CD14-positive monocyte (primary cell): ENCODE results near the gene CDC42EP2. TPM values are rescaled to one million over a fixed set of nuclear protein-coding genes. Genes with fewer than 3 reads are reported as not detected.

Experiments
- DNase-seq, 3 donors: peaks; one replicate each; pipeline ENCODE4 v3.0.0-alpha.2; 2011 to 2022
- H2AFZ ChIP-seq: 2 replicates; pipeline ENCODE4 v1.6.0; 2012; ENCODE audit warnings: mild to moderate bottlenecking, low read depth, low read length, inconsistent platforms; ENCODE audit not compliant: insufficient read depth, poor library complexity, severe bottlenecking
- H3K27ac ChIP-seq, 2 donors: 1 replicate in 1 of 2; 2 replicates in 1 of 2; pipeline ENCODE4 v1.5.1; 2012 to 2013; ENCODE audit warnings: low read length in 2 of 2, control low read depth in 1 of 2, inconsistent platforms in 1 of 2, low read depth in 1 of 2, mild to moderate bottlenecking in 1 of 2
- H3K27me3 ChIP-seq, 2 donors: one replicate each; pipeline versions ENCODE4 v1.6.0 to v1.6.1; 2011 to 2013; ENCODE audit warnings: low read length in 2 of 2; ENCODE audit not compliant: control insufficient read depth in 2 of 2, insufficient read depth in 2 of 2
- H3K36me3 ChIP-seq, 2 donors: replicated peaks in 1 of 2; 1 replicate in 1 of 2; 2 replicates in 1 of 2; pipeline versions ENCODE4 v1.5.1 to v1.6.1; 2012 to 2013; ENCODE audit warnings: low read length in 2 of 2, control low read depth in 1 of 2, inconsistent platforms in 1 of 2, mild to moderate bottlenecking in 1 of 2; ENCODE audit not compliant: insufficient read depth in 2 of 2, control insufficient read depth in 1 of 2
- H3K4me1 ChIP-seq, 2 donors: 1 replicate in 1 of 2; 2 replicates in 1 of 2; pipeline versions ENCODE4 v1.5.1 to v1.6.1; 2012 to 2013; ENCODE audit warnings: low read length in 2 of 2, control low read depth in 1 of 2, inconsistent platforms in 1 of 2, mild to moderate bottlenecking in 1 of 2, moderate library complexity in 1 of 2; ENCODE audit not compliant: insufficient read depth in 2 of 2, control insufficient read depth in 1 of 2
- H3K4me2 ChIP-seq: replicated peaks from 2 replicates; pipeline ENCODE3; 2012; ENCODE audit warnings: low read length, moderate library complexity, mild to moderate bottlenecking; ENCODE audit not compliant: poor library complexity, severe bottlenecking; ENCODE audit errors: extremely low read depth
- H3K4me3 ChIP-seq, 3 experiments: fragments of 200-600 bp in 1 of 3; sonication (generic) in 1 of 3; replicated peaks in 1 of 3; 1 replicate in 2 of 3; 2 replicates in 1 of 3; pipeline ENCODE4 v1.5.1; 2011 to 2013; ENCODE audit warnings: low read length in 3 of 3, mild to moderate bottlenecking in 3 of 3, control low read depth in 2 of 3, low read depth in 2 of 3, inconsistent platforms in 1 of 3, moderate library complexity in 1 of 3
- H3K79me2 ChIP-seq: 2 replicates; pipeline ENCODE4 v1.6.0; 2012; ENCODE audit warnings: mild to moderate bottlenecking, control low read depth, inconsistent platforms, low read length, moderate library complexity; ENCODE audit not compliant: insufficient read depth
- H3K9ac ChIP-seq: 2 replicates; pipeline ENCODE4 v1.6.0; 2017; ENCODE audit warnings: low read length, mild to moderate bottlenecking; ENCODE audit not compliant: insufficient read depth, poor library complexity, severe bottlenecking
- H3K9me3 ChIP-seq, 2 donors: replicated peaks in 1 of 2; 1 replicate in 1 of 2; 2 replicates in 1 of 2; pipeline versions ENCODE4 v1.5.1 to v1.6.1; 2012 to 2013; ENCODE audit warnings: low read length in 2 of 2, control low read depth in 1 of 2; ENCODE audit not compliant: control insufficient read depth in 1 of 2, insufficient read depth in 1 of 2
- H4K20me1 ChIP-seq: 2 replicates; pipeline ENCODE4 v1.6.0; 2012; ENCODE audit warnings: mild to moderate bottlenecking, low read length, control low read depth, moderate library complexity; ENCODE audit not compliant: insufficient read depth
- H3K27ac Mint-ChIP-seq, 7 donors: one replicate each; pipeline ENCODE4 v1.8.0; 2020; ENCODE audit warnings: mild to moderate bottlenecking in 7 of 7, mixed read lengths in 7 of 7, moderate library complexity in 6 of 7, inconsistent platforms in 2 of 7
- H3K27me3 Mint-ChIP-seq, 3 donors: one replicate each; pipeline ENCODE4 v1.8.0; 2021 to 2022; ENCODE audit warnings: low read depth in 3 of 3, mild to moderate bottlenecking in 3 of 3, mixed read lengths in 3 of 3, moderate library complexity in 3 of 3, inconsistent platforms in 1 of 3
- H3K36me3 Mint-ChIP-seq, 2 donors: one replicate each; pipeline ENCODE4 v1.8.0; 2020; ENCODE audit warnings: mixed read lengths in 2 of 2, inconsistent platforms in 1 of 2, mild to moderate bottlenecking in 1 of 2
- H3K4me1 Mint-ChIP-seq: one replicate; pipeline ENCODE4 v1.8.0; 2020; ENCODE audit warnings: mild to moderate bottlenecking, mixed read lengths
- H3K4me3 Mint-ChIP-seq, 2 donors: one replicate each; pipeline ENCODE4 v1.8.0; 2020; ENCODE audit warnings: mild to moderate bottlenecking in 2 of 2, mixed read lengths in 2 of 2, moderate library complexity in 1 of 2
- H3K9me3 Mint-ChIP-seq, 7 donors: one replicate each; pipeline ENCODE4 v1.8.0; 2020 to 2022; ENCODE audit warnings: mixed read lengths in 7 of 7, mild to moderate bottlenecking in 6 of 7, moderate library complexity in 6 of 7, inconsistent platforms in 2 of 7
- WGBS: methylation state at CpG from one replicate; pipeline ENCODE4 v1.1.5; 2013; ENCODE audit warnings: missing lambda C conversion rate; ENCODE audit not compliant: insufficient coverage; 5-methylcytosine and 5-hydroxymethylcytosine counted together
- intact Hi-C, 2 donors: fragments of 100-400 bp; cut with micrococcal nuclease; formaldehyde crosslinking; loops; one replicate each; pipeline versions ENCODE4 v1.15.0 to v1.15.1; 2023
- polyA plus RNA-seq, 3 donors: library from polyadenylated mRNA; depleted of rRNA in 1 of 3; unstranded in 2 of 3; stranded (reverse) in 1 of 3; fragments of 300-500 nt in 2 of 3; fragments of >200 nt in 1 of 3; fragmentation: Illumina TruSeq in 2 of 3; gene quantifications; 1 replicate in 2 of 3; 2 replicates in 1 of 3; pipeline ENCODE4 v1.2.3, GENCODE V29; 2012 to 2021
- TF ChIP-seq, protein P1 (sequence below): fragments of 200-600 bp; IDR thresholded peaks from one replicate; pipeline ENCODE4 v1.8.0; 2022; ENCODE audit warnings: antibody characterized with exemption, mild to moderate bottlenecking

Gene CDC42EP2
- polyA plus RNA-seq, 3 donors: 5.4 to 15.6 (median 10.1) TPM

DNA sequence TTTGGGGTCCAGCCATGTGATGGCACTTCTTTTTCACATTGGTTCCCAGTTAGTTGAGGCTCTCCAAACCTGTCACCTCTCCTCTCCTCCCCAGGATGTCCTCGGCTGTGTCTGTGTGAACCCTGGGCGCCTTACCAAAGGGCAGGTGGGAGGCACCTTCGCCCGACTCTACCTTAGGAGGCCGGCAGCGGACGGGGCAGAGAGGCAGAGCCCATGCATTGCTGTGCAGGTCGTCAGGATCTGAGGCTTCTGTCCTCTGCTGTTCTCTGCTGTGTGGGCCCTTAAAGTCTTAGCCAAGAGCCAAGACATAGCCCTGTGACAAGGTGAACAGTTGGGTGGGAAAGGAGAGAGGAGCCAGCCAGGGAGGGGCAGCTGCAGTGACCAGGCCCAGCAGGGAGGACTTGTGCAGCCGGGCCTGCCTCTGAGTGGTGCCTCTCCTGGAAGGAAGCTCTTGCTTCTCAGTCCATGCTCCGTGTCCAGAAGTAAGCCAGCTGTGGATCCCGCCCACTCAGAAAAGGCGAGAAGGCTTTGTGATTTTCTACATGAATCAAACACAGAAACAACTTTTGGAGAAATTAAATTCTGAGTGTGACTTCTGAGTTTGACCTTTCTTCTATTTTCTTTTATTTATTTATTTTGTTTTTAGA lies 17.5 kb upstream of the CDC42EP2 start:
- H3K4me3 ChIP-seq: no peak overlapping the region
- no peaks in the 10 kb centered on the region for H4K20me1 ChIP-seq
- Mint-ChIP-seq H3K36me3 (peaks cover 49 to 76% of the 10 kb centered on the region in 2 donors), H3K27ac (peak overlapping the region in 1 of 7 donors; percentile 47), H3K27me3 (no peaks in the 10 kb centered on the region), H3K4me3 (no peak overlapping the region), H3K4me1 (peaks cover 29% of the 10 kb centered on the region), H3K9me3 (no peaks in the 10 kb centered on the region)
- H3K36me3 ChIP-seq: peaks cover 36 to 50% of the 10 kb centered on the region in 2 donors
- no peak overlapping the region for H3K4me2 ChIP-seq
- H3K4me1 ChIP-seq: peaks cover 23 to 30% of the 10 kb centered on the region in 2 donors
- no peak for DNase-seq
- no peaks in the 10 kb centered on the region for H3K79me2 ChIP-seq
- H3K9ac ChIP-seq: no peak overlapping the region
- WGBS: 99% methylated on average over 11 of the region's 12 CpGs
- TF ChIP-seq, protein P1, sequence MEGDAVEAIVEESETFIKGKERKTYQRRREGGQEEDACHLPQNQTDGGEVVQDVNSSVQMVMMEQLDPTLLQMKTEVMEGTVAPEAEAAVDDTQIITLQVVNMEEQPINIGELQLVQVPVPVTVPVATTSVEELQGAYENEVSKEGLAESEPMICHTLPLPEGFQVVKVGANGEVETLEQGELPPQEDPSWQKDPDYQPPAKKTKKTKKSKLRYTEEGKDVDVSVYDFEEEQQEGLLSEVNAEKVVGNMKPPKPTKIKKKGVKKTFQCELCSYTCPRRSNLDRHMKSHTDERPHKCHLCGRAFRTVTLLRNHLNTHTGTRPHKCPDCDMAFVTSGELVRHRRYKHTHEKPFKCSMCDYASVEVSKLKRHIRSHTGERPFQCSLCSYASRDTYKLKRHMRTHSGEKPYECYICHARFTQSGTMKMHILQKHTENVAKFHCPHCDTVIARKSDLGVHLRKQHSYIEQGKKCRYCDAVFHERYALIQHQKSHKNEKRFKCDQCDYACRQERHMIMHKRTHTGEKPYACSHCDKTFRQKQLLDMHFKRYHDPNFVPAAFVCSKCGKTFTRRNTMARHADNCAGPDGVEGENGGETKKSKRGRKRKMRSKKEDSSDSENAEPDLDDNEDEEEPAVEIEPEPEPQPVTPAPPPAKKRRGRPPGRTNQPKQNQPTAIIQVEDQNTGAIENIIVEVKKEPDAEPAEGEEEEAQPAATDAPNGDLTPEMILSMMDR: no peak
- H3K27ac ChIP-seq: no peak overlapping the region
- H2AFZ ChIP-seq: no peak overlapping the region
- no peaks in the 10 kb centered on the region for H3K27me3 ChIP-seq
- intact Hi-C loops: no loop called here
- H3K9me3 ChIP-seq: no peaks in the 10 kb centered on the region

DNA sequence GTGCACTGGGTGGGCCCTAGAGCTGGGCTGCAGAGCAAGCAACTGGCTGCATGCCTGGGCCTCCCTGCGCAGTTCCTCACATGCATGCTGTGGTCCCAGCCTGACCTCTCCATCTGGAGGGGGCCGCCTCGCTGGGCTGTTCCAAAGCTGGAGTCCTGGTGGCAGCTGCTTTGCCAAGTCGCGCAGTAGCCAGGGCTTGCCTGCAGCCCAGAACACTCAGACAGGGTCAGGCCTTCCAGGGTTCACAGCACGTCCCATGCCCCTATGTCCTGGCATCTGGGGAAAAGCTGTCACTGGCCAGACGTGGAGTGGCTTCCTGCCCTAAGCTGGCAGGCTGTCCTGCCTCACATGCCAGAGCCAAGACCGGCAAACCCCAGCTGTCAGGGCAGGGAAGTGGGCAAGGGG lies 16.5 kb upstream of the CDC42EP2 start:
- TF ChIP-seq, protein P1: no peak
- Histone ChIP-seq H3K36me3 (peaks cover 36 to 50% of the 10 kb centered on the region in 2 donors), H3K9me3 (no peaks in the 10 kb centered on the region), H3K79me2 (no peaks in the 10 kb centered on the region), H3K4me3 (no peak overlapping the region), H3K4me2 (no peak overlapping the region), H3K27me3 (no peaks in the 10 kb centered on the region), H3K4me1 (peaks cover 16 to 24% of the 10 kb centered on the region in 2 donors), H2AFZ (no peak overlapping the region), H3K9ac (no peak overlapping the region), H3K27ac (no peak overlapping the region), H4K20me1 (no peaks in the 10 kb centered on the region)
- Mint-ChIP-seq H3K4me1 (peaks cover 25% of the 10 kb centered on the region), H3K9me3 (peaks cover 0 to 2% (median 0%) of the 10 kb centered on the region in 7 donors), H3K27me3 (no peaks in the 10 kb centered on the region), H3K36me3 (peaks cover 49 to 78% of the 10 kb centered on the region in 2 donors), H3K27ac (no peak overlapping the region), H3K4me3 (no peak overlapping the region)
- DNase-seq: no peak
- WGBS: 95% methylated on average over 8 of the region's 8 CpGs
- intact Hi-C loops: no loop called here
